Motor neuron (in vitro differentiated cells): Measurements from ENCODE around the gene CCDC136. TPM values are rescaled to one million over a fixed set of nuclear protein-coding genes. Genes with fewer than 3 reads are reported as not detected.

ENCODE experiments used
- ATAC-seq, 8 experiments: fragments of 200-7000 bp; cut with Tn5 transposase; replicated peaks in 6 of 8; 2 replicates each; pipeline ENCODE4 v1.8.0; 2021; ENCODE audit warnings: mild to moderate bottlenecking in 8 of 8, moderate library complexity in 8 of 8
- H3K27ac ChIP-seq, 2 donors: fragments of 250-450 bp; sonication (Bioruptor Pico); 2 replicates each; pipeline ENCODE4 v1.9.0; 2021; ENCODE audit warnings: antibody characterized with exemption in 2 of 2, mild to moderate bottlenecking in 2 of 2, moderate library complexity in 1 of 2
- H3K4me1 ChIP-seq, 2 donors: fragments of 250-450 bp; sonication (Bioruptor Pico); replicated peaks in 1 of 2; 2 replicates each; pipeline ENCODE4 v1.6.1; 2021; ENCODE audit warnings: antibody characterized with exemption in 2 of 2, mild to moderate bottlenecking in 2 of 2, moderate library complexity in 1 of 2
- H3K4me3 ChIP-seq, 5 donors: fragments of 250-450 bp; sonication (Bioruptor Pico); 2 replicates each; pipeline ENCODE4 v1.9.0; 2021; ENCODE audit warnings: antibody characterized with exemption in 5 of 5, mild to moderate bottlenecking in 5 of 5, moderate library complexity in 4 of 5
- WGBS, 10 experiments: fragments of 450-650 bp; shearing (Covaris generic); methylation state at CpG; one replicate each; pipeline ENCODE4 v1.0.0; 2022; 5-methylcytosine and 5-hydroxymethylcytosine counted together
- in situ Hi-C, 9 experiments: fragments of 400-800 bp; cut with MboI; loops; one replicate each; pipeline ENCODE4 v1.15.0; 2021; ENCODE audit warnings: low sequenced_read_pairs in 9 of 9, low pct_unique_long_range_greater_than_20kb in 2 of 9; ENCODE audit not compliant: unreplicated experiment in 9 of 9
- total RNA-seq, 8 experiments: library from RNA; unstranded; fragments of 300-600 nt; gene quantifications; 2 replicates each; pipeline versions ENCODE4 v1.2.3 to v1.2.4, GENCODE V29; 2022

Gene CCDC136
- total RNA-seq, 8 experiments from 2014 or later = 3.7 to 99.4 (median 23.1) TPM

DNA sequence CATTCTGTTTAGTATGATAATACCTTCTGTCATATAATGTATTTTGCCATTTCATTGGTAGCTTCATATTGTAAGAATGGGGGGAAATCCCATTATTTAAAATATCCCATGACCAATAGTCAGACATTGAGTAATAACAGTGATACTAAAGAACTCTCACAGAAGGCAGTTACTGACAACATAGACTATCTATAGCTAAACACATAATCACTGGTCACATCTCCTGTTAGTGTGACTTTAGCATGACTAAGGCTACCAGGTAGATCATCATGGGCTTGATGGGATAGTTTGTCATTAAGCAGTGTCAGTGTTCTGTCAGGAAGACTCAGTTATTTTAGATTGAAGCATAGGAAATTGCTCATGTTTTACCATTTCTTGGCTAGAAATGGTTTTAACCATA is 32.5 kb upstream of the CCDC136 start:
- no peak overlapping the region for H3K4me3 ChIP-seq
- in situ Hi-C loops = no loop called here
- H3K4me1 ChIP-seq = no peaks in the 10 kb centered on the region
- no peak for ATAC-seq
- H3K27ac ChIP-seq = no peak overlapping the region

DNA sequence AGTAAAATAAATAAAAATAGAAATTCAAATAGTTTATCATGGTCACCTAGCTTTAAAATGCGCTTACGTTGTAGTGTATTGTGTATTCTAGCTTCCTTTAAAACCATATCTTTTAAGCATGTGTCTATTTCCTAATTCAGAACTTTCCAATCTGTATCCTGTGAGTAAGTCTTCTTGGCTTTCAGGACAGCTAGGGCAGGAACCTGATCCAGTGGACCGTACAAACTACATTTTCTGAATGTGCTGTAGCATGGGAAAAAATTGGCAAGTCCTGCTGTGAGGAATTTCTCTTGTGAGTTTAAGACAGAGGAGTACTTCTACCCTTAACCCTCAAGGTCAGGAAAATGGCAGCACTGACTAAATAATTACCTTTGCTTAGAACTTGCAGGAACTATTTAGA is 28.2 kb upstream of the CCDC136 start:
- in situ Hi-C loops = no loop called here

DNA sequence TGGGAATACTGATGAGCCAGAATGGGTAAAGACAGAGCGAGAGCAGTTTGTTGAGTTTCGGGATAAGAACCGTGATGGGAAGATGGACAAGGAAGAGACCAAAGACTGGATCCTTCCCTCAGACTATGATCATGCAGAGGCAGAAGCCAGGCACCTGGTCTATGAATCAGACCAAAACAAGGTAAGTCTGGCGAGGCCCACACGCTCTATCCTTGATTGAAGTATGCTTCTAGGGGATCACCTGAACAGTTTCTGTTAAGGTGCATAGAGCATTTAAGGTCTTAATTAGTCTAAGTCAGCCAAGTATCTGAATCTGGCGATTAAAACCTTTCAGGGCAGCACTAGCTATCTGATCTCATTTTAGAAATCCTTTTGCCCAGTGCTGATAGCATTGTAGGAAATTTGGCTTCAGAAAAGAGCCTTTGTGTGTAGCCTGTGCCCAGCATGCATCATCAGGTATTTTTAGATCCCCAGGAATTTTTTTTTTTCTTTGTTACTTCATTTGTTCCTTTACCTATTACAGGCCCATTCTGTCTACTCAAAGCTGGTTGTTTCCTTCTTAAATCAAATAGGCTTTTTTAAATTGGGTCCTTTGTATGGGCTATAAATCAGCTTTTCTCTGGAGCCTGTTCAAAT is 24.2 kb upstream of the CCDC136 start:
- no peak overlapping the region for H3K27ac ChIP-seq
- no peak overlapping the region for H3K4me3 ChIP-seq
- in situ Hi-C loops = no loop called here
- WGBS, 10 experiments = 73 to 100% (median 95%) methylated on average over 1 to 6 of the region's 6 CpGs
- ATAC-seq = no peak
- no peaks in the 10 kb centered on the region for H3K4me1 ChIP-seq

More for the DNA sequence above, 28.2 kb upstream of the CCDC136 start:
- Histone ChIP-seq H3K4me1 (no peaks in the 10 kb centered on the region), H3K4me3 (no peak overlapping the region), H3K27ac (no peak overlapping the region)
- ATAC-seq = no peak
- 76 to 100% (median 100%) methylated on average over 1 to 3 of the region's 3 CpGs; no CpG with 5 or more reads in 2 of the 10 experiments for WGBS, 10 experiments

DNA sequence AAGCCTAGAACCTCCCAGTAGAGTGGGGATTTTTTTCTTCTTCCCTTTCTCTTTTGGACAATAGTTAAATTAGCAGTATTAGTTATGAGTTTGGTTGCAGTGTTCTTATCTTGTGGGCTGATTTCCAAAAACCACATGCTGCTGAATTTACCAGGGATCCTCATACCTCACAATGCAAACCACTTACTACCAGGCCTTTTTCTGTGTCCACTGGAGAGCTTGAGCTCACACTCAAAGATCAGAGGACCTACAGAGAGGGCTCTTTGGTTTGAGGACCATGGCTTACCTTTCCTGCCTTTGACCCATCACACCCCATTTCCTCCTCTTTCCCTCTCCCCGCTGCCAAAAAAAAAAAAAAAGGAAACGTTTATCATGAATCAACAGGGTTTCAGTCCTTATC is 21.5 kb upstream of the CCDC136 start:
- 88 to 100% (median 98%) methylated on average over 1 to 2 of the region's 2 CpGs; no CpG with 5 or more reads in 6 of the 10 experiments for WGBS, 10 experiments
- H3K4me3 ChIP-seq = no peak overlapping the region
- no peak for ATAC-seq
- H3K4me1 ChIP-seq = no peaks in the 10 kb centered on the region
- no peak overlapping the region for H3K27ac ChIP-seq
- in situ Hi-C loops = no loop called here

DNA sequence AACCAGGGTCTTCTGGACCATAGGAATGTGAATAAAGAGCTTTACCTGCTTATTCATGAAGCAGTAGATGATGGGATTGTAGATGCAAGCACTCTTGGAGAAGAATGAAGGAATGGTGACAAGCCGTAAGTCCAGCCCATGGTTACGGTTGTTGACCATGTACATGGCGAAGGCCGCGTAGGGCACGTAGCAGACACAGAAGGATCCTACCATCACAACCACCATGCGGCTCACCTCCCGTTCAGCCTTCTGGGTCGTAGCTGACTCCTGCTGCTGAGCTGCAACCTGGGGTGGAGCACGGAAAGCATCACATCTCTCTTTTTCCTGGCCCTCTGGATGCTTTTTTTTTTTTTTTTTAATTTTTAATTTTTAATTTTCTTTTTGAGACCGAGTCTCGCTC is 18.2 kb upstream of the CCDC136 start:
- Histone ChIP-seq H3K4me1 (no peaks in the 10 kb centered on the region), H3K27ac (no peak overlapping the region), H3K4me3 (no peak overlapping the region)
- peak in 1 of 8 experiments; percentile 24 for ATAC-seq
- in situ Hi-C loops = no loop called here
- WGBS, 10 experiments = 85 to 100% (median 95%) methylated on average over 3 to 12 of the region's 12 CpGs; no CpG with 5 or more reads in 3 of the 10 experiments

DNA sequence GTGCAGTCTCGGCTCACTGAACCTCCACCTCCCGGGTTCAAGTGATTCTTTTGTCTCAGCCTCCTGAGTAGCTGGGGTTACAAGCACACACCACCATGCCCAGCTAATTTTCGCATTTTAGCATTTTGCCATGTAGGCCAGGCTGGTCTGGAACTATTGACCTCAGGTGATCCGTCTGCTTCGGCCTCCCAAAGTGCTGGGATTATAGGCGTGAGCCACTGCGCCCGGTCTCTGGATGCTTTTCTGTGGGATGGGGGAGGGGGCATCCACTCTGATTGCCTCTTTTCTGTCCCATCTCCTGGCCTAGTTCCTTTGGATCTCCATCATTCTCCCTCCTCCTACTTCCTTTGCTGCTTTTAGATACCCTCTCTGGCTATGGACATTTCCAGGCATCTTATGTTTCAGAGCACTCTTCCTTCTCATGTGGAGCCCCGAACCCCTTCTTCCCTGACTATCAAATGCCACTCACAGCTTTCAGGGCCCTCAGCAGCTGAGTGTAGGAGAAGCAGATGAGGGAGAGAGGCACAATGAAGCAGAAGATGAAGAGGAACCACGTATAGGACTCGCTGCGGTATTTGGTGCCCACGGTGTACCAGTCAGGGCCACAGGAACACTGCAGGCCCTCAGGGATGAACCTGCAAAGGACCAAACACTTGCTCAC is 17.6 kb upstream of the CCDC136 start:
- ATAC-seq = peak in 2 of 8 experiments; percentile 22 to 28
- WGBS, 10 experiments = 80 to 100% (median 97%) methylated on average over 1 to 11 of the region's 13 CpGs; no CpG with 5 or more reads in 1 of the 10 experiments
- H3K27ac ChIP-seq = peak overlapping the region in 1 of 2 donors; percentile 19
- H3K4me3 ChIP-seq = no peak overlapping the region
- in situ Hi-C loops = no loop called here
- no peaks in the 10 kb centered on the region for H3K4me1 ChIP-seq

DNA sequence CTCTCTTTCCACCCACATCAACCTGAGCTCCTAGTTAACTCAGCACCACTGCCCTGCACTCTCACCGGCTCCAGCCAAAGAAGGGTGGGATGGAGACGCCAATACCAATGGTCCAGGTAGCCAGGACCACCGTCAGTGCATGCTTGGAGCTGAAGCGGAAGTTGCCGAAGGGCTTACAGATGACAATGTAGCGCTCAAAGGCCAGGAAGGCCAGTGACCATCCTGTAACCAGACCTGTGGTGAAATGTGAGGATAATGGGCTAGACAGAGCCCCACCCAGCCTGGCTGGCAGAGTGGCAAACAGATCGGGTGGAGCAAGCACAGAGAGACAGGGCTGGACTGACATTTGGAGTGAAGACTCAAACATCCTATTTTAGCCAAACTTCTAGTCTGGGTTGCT is 16.8 kb upstream of the CCDC136 start:
- 67 to 100% (median 80%) methylated on average over 1 to 3 of the region's 7 CpGs; no CpG with 5 or more reads in 4 of the 10 experiments for WGBS, 10 experiments
- Histone ChIP-seq H3K4me3 (no peak overlapping the region), H3K4me1 (no peaks in the 10 kb centered on the region), H3K27ac (no peak overlapping the region)
- ATAC-seq = peak in 4 of 8 experiments; percentile 10 to 45 (median 15)
- in situ Hi-C loops = no loop called here

DNA sequence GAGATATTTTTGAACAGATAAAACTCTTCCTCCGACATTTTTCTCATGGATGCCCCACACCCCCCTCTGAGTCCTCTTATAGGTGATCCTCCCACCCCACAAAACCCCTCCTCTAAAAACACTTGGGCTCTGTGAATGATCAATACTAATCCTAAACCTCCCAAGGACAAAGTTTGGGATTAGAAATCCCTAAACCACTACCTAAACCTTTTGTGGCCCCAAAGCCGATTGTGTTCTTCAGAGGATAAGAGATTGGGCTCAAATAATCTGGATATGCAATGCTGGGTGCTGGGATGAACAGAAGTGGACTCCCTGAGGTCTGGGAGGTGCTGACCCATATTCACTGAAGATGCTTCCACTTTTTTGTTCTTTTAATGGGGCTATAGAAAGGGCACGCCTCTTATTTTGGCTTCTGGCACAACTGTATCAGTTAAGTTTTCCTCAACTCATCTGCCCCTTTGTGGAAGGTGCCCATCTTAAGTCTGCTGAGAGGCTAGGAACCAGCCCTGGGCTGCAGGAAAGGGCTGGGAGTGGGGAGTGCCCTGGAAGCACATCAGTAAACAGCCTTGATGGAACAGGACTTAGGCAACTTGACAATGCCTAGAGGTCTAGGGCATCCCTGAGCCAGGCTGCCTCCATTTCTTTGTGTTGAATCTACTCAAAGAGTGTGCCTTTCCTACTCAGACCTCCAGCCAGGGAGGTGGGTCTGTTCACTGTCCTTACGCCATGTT is 15.9 kb upstream of the CCDC136 start, which contains the start of gene OPN1SW:
Gene OPN1SW, minus strand, starts transcription at position 51 of the 731 bp plus-strand sequence. Its CDS starts 13 bp downstream, at position 38.
- in situ Hi-C loops = no loop called here
- 86 to 100% (median 96%) methylated on average over 1 to 3 of the region's 4 CpGs; no CpG with 5 or more reads in 4 of the 10 experiments for WGBS, 10 experiments
- Histone ChIP-seq H3K4me3 (no peak within 1 kb of the TSS), H3K27ac (no peak within 1 kb of the TSS), H3K4me1 (no peaks in the 10 kb centered on the region)
- ATAC-seq = peak in 2 of 8 experiments; percentile 8 to 11

DNA sequence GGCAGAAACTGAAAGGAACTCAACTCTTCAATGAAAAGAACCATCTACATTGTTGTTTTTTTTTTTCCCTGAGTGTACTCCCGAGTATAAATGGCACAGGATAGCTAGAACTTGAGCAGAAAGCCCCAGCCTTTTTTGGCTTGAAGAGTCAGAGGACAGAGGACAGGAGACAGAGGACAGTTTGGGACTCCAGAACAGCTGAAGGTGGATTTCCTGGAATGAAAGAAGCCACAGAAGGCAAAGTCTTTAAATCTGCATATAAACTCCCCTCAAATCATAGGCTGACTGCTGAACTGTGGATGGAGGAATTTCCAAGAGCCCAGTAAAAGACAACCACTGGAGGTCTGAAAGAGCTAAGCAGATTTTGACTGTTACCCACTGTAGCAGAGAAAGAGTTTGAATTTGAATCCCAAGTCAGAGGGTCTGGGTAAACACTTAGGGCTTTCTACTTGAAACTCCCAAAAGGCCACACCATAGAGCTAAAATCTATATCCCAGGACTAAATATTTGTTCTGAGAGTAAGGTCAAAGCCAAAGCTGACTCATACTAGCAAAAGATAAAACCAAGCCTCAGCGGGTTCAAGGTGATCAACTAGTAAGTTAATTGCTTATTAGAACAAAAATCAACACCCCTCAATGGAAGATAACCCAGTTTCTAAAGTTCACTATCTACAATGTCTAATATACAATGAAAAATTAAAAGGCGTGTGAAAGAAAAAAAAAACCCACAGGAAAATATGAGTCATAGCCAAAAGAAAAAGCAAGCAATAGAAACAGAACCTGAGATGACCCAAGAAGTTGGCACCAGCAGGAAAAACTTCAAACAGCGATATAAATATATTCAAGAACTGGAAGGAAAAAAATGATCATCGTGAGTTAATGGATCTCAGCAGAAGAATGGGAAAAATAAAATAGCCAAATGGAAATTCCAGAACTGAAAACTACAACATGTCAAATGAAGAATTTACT is 14.3 kb upstream of the CCDC136 start:
- no peak for ATAC-seq
- H3K27ac ChIP-seq = no peak overlapping the region
- no peak overlapping the region for H3K4me3 ChIP-seq
- in situ Hi-C loops = no loop called here
- 20 to 100% (median 81%) methylated on average over 1 to 5 of the region's 5 CpGs for WGBS, 10 experiments
- no peaks in the 10 kb centered on the region for H3K4me1 ChIP-seq

DNA sequence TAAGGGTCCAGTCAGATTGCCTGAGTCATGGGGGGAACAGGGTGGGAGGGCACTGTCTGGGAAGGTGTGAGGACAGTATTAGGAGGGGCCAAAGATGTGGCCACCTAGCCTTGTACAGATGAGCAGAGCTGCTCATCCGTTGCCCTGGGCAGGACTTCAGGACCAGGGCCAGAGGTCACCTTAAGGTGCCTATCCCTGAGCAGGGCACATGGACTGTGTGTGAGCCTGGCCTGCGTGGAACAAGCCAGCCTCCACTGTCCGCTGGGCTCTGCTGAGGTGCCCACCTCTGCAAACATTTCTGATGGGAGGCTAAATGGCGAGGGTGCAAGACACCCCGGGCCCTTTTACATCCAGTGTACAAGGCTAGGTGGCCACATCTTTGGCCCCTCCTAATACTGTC is 12.8 kb upstream of the CCDC136 start:
- no peak overlapping the region for H3K27ac ChIP-seq
- no peak overlapping the region for H3K4me3 ChIP-seq
- ATAC-seq = peak in 2 of 8 experiments; percentile 21 to 22
- in situ Hi-C loops = no loop called here
- peaks cover 0 to 4% of the 10 kb centered on the region in 2 donors for H3K4me1 ChIP-seq
- WGBS, 10 experiments = 100% methylated on average over 1 of the region's 5 CpGs; no CpG with 5 or more reads in 7 of the 10 experiments

DNA sequence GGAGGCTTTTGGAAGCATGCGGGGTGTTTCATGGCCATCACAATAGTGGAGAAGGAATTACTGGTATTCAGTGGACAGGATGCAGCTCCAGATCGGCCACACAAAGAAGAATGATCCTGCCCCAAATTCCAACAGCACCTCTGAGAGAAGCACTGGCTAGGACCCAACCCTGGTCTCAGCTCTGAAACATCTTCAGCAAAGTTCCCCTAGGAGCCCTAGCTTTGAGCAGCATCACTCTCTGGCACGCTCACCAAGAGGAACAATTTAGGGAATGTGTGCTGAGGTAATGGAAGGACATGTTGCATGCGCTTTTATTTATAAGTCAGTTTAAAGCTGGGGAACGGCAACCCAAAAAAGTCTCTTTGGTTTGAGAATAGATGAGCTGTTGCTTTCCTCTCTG is 10.6 kb upstream of the CCDC136 start:
- Histone ChIP-seq H3K4me3 (no peak overlapping the region), H3K27ac (no peak overlapping the region), H3K4me1 (peaks cover 0 to 4% of the 10 kb centered on the region in 2 donors)
- in situ Hi-C loops = no loop called here
- 0 to 100% (median 93%) methylated on average over 1 to 4 of the region's 5 CpGs for WGBS, 10 experiments
- no peak for ATAC-seq

DNA sequence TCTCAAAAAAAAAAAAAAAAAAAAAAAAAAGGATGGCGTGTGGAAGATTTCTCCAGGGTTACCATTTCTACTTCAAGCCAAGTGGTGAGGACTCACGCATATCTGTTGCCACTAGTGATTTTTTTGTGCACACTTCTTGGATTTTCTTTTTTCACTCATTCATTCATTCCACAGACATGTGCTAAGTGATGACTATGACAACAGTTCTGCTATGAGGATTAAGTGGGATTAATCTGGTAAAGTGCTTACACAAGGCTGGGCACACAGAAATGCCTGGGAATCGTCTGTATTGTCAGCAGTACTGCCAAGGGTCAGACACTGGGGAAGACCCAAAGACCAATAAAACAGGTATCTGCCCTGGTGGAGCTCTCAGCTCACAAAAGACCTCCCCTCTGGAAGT is 9.9 kb upstream of the CCDC136 start:
- ATAC-seq = peak in 1 of 8 experiments; percentile 36
- H3K4me1 ChIP-seq = peaks cover 0 to 4% of the 10 kb centered on the region in 2 donors
- H3K4me3 ChIP-seq = no peak overlapping the region
- 0 to 100% (median 77%) methylated on average over 1 to 3 of the region's 3 CpGs; no CpG with 5 or more reads in 3 of the 10 experiments for WGBS, 10 experiments
- H3K27ac ChIP-seq = no peak overlapping the region
- in situ Hi-C loops = no loop called here
